ENCODE results near the gene MBNL1. TPM values are rescaled to one million over a fixed set of nuclear protein-coding genes. Genes with fewer than 3 reads are reported as not detected.

Gene MBNL1
- polyA plus RNA-seq, 1 donor, result 53.6 TPM

DNA sequence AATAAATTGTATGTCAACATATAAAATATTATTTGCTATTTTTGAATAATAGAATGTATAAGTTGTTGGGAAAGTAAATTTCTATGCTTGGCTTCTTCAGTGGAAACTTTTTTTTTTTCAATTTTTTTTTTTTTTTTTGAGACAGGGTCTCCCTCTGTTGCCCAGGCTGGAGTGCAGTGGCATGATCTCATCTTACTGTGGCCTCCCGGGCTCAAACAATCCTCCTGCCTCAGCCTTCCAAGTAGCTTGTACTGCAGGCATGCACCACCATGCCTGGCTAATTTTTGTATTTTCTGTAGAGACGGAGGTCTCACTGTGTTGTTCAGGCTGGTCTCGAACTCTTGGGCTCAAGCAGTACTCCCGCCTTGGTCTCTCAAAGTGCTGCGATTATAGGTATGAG, 16.8 kb downstream of the MBNL1 start:
- H3K36me3 ChIP-seq (ENCODE audit: control insufficient read depth, insufficient read depth, low read length), result no peaks in the 10 kb centered on the region
- peaks cover 9% of the 10 kb centered on the region for H3K4me1 ChIP-seq (ENCODE audit: control insufficient read depth, insufficient read depth, low read length)
- no peak overlapping the region for H3K27ac ChIP-seq (ENCODE audit: low read length)
- no peaks in the 10 kb centered on the region for H3K9me3 ChIP-seq (ENCODE audit: control insufficient read depth, low read depth, low read length)
- no peaks in the 10 kb centered on the region for H3K27me3 ChIP-seq (ENCODE audit: control insufficient read depth, insufficient read depth, low read length)
- no peak for DNase-seq
- 100% methylated on average over 1 of the region's 5 CpGs for WGBS (ENCODE audit: insufficient coverage, low lambda C conversion rate)
- H3K4me3 ChIP-seq (ENCODE audit: low read length), result no peak overlapping the region

DNA sequence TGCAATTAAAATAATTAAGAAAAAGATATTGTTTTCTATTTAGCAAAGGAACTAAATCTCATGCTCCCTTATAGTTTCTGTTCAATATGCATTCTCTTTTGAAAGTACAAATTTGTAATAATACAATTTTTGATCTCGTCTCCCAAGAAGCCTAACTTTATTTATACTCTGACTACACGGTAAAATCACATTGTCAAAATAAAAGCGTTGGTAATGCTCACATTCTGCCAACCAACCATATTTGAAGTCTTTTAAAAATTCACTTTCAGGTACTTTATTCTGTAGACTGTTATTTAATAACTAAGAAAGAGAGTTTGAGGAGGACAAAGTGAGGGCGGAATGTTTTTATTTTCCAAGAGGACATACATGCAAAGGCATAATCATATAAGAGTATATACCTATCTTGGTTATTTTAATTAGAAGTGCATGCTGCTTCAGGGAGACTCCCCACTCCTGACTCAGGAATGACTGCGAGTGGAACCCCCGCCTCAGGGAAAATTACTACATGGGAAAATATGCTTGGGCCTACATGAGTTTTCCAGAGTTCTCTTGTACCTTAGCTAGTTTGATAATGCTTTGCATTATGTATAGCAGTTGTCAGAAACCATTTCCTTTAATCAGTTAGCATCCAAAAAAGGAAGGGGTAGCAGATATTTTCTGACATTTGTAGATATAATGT, 19.3 kb downstream of the MBNL1 start:
- peaks cover 4% of the 10 kb centered on the region for H3K4me1 ChIP-seq (ENCODE audit: control insufficient read depth, insufficient read depth, low read length)
- H3K4me3 ChIP-seq (ENCODE audit: low read length), result no peak overlapping the region
- H3K36me3 ChIP-seq (ENCODE audit: control insufficient read depth, insufficient read depth, low read length), result no peaks in the 10 kb centered on the region
- DNase-seq, result no peak
- no peaks in the 10 kb centered on the region for H3K27me3 ChIP-seq (ENCODE audit: control insufficient read depth, insufficient read depth, low read length)
- 73% methylated on average over 3 of the region's 6 CpGs for whole genome bisulfite sequencing (ENCODE audit: insufficient coverage, low lambda C conversion rate)
- no peak overlapping the region for H3K27ac ChIP-seq (ENCODE audit: low read length)
- H3K9me3 ChIP-seq (ENCODE audit: control insufficient read depth, low read depth, low read length), result no peaks in the 10 kb centered on the region

- no peaks in the 10 kb centered on the region for H3K36me3 ChIP-seq (ENCODE audit: control insufficient read depth, insufficient read depth, low read length)
- DNase-seq, result no peak
- H3K9me3 ChIP-seq (ENCODE audit: control insufficient read depth, low read depth, low read length), result no peaks in the 10 kb centered on the region
- H3K4me3 ChIP-seq (ENCODE audit: low read length), result no peak overlapping the region
- no peak overlapping the region for H3K27ac ChIP-seq (ENCODE audit: low read length)
- H3K4me1 ChIP-seq (ENCODE audit: control insufficient read depth, insufficient read depth, low read length), result peaks cover under 1% of the 10 kb centered on the region
- WGBS (ENCODE audit: insufficient coverage, low lambda C conversion rate), result no CpG with 5 or more reads among the region's 1 CpG
- H3K27me3 ChIP-seq (ENCODE audit: control insufficient read depth, insufficient read depth, low read length), result no peaks in the 10 kb centered on the region
Observed at GRCh38 chr3:152288681-152289080, 20.0 kb downstream of the MBNL1 start.

GRCh38 chr3:152289708-152290107, 21.0 kb downstream of the MBNL1 start:
- Histone ChIP-seq H3K9me3 (ENCODE audit: control insufficient read depth, low read depth, low read length) (no peaks in the 10 kb centered on the region), H3K27me3 (ENCODE audit: control insufficient read depth, insufficient read depth, low read length) (no peaks in the 10 kb centered on the region), H3K36me3 (ENCODE audit: control insufficient read depth, insufficient read depth, low read length) (no peaks in the 10 kb centered on the region), H3K4me1 (ENCODE audit: control insufficient read depth, insufficient read depth, low read length) (no peaks in the 10 kb centered on the region), H3K27ac (ENCODE audit: low read length) (no peak overlapping the region), H3K4me3 (ENCODE audit: low read length) (no peak overlapping the region)
- 100% methylated on average over 1 of the region's 3 CpGs for WGBS (ENCODE audit: insufficient coverage, low lambda C conversion rate)
- DNase-seq, result no peak

DNA sequence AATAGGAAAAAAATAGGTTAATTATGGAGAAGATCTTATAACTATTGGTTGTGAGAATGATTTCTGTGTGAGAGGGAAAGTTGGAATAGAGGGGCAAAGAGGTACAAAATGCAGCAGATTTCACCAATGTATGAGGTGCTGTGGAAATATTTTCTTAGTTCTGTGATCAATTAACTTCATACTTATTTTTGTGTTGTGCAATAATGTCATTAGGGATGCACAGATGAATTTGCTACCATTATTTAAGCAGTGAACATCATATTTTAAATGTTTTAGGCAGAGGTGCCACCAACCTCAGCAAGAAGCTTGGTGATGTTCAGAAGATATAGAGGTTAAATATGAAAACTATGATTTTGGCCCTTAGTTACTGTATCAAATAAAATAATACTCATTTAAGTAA, 21.6 kb downstream of the MBNL1 start:
- Histone ChIP-seq H3K4me1 (ENCODE audit: control insufficient read depth, insufficient read depth, low read length) (peaks cover 2% of the 10 kb centered on the region), H3K4me3 (ENCODE audit: low read length) (no peak overlapping the region), H3K36me3 (ENCODE audit: control insufficient read depth, insufficient read depth, low read length) (no peaks in the 10 kb centered on the region), H3K27ac (ENCODE audit: low read length) (no peak overlapping the region), H3K9me3 (ENCODE audit: control insufficient read depth, low read depth, low read length) (no peaks in the 10 kb centered on the region), H3K27me3 (ENCODE audit: control insufficient read depth, insufficient read depth, low read length) (no peaks in the 10 kb centered on the region)
- DNase-seq, result no peak

DNA sequence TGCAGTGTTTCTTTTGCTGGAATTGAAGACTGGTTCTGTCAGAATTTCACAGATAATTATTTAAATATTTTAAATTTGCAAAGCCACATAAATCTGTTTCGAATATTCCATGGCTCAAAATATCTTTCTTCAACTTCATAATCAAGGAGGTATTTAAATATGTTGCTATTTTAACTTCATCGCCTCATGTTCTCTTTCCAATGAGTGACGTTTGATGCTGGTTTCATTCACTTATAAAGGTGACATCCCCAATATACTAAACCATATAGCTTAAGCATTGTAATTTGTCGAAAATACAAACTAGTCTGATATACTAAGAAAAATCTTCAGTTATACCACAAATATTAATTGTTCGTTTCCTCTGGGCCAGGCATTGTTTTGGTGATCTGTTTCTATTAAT, 22.5 kb downstream of the MBNL1 start:
- WGBS (ENCODE audit: insufficient coverage, low lambda C conversion rate), result 97% methylated on average over 4 of the region's 5 CpGs
- Histone ChIP-seq H3K4me1 (ENCODE audit: control insufficient read depth, insufficient read depth, low read length) (peaks cover 10% of the 10 kb centered on the region), H3K27me3 (ENCODE audit: control insufficient read depth, insufficient read depth, low read length) (no peaks in the 10 kb centered on the region), H3K27ac (ENCODE audit: low read length) (no peak overlapping the region), H3K9me3 (ENCODE audit: control insufficient read depth, low read depth, low read length) (no peaks in the 10 kb centered on the region), H3K4me3 (ENCODE audit: low read length) (no peak overlapping the region), H3K36me3 (ENCODE audit: control insufficient read depth, insufficient read depth, low read length) (no peaks in the 10 kb centered on the region)
- DNase-seq, result no peak

- peaks cover 12% of the 10 kb centered on the region for H3K4me1 ChIP-seq (ENCODE audit: control insufficient read depth, insufficient read depth, low read length)
Observed at GRCh38 chr3:152291649-152292066, 22.9 kb downstream of the MBNL1 start.

GRCh38 chr3:152292366-152292765, 23.6 kb downstream of the MBNL1 start:
- DNase-seq, result no peak
- Histone ChIP-seq H3K9me3 (ENCODE audit: control insufficient read depth, low read depth, low read length) (no peaks in the 10 kb centered on the region), H3K27ac (ENCODE audit: low read length) (no peak overlapping the region), H3K4me3 (ENCODE audit: low read length) (no peak overlapping the region), H3K36me3 (ENCODE audit: control insufficient read depth, insufficient read depth, low read length) (no peaks in the 10 kb centered on the region), H3K4me1 (ENCODE audit: control insufficient read depth, insufficient read depth, low read length) (peaks cover 12% of the 10 kb centered on the region), H3K27me3 (ENCODE audit: control insufficient read depth, insufficient read depth, low read length) (no peaks in the 10 kb centered on the region)
- WGBS (ENCODE audit: insufficient coverage, low lambda C conversion rate), result 80% methylated on average over 1 of the region's 3 CpGs

More at GRCh38 chr3:152291649-152292066, 22.9 kb downstream of the MBNL1 start:
- no CpG with 5 or more reads among the region's 4 CpGs for WGBS (ENCODE audit: insufficient coverage, low lambda C conversion rate)
- no peaks in the 10 kb centered on the region for H3K36me3 ChIP-seq (ENCODE audit: control insufficient read depth, insufficient read depth, low read length)
- DNase-seq, result no peak
- H3K9me3 ChIP-seq (ENCODE audit: control insufficient read depth, low read depth, low read length), result no peaks in the 10 kb centered on the region
- H3K27ac ChIP-seq (ENCODE audit: low read length), result no peak overlapping the region
- no peak overlapping the region for H3K4me3 ChIP-seq (ENCODE audit: low read length)
- H3K27me3 ChIP-seq (ENCODE audit: control insufficient read depth, insufficient read depth, low read length), result no peaks in the 10 kb centered on the region

DNA sequence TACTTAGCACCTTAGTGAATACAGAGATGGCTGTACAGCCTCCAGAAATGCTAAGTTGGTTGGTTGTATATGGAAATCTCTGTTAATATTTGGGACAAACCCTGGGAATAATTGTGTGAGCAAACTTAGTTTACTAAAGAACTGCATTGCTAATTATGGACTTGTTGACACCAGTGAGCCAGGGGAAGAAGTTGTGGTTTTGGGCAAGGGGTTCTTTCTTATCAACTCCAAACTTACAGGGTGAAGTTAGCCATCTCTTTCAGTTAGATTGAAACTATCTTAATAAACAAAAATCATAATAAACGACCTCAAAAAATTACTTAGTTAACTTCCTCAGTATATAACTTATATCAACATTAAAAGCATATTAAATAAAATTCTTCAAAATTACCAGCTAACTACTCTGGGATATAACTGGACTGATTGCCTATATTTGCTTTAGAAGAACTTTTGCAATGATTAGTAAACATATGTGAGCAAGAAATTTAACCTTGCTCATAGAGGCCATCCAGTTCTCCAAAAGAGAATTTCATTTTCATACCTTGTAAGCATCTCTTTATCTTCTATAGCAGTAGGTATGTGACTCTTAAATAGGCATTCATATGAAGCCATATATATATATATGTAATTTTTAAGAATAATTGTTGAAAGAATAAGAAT, 24.7 kb downstream of the MBNL1 start:
- Histone ChIP-seq H3K27me3 (ENCODE audit: control insufficient read depth, insufficient read depth, low read length) (no peaks in the 10 kb centered on the region), H3K4me1 (ENCODE audit: control insufficient read depth, insufficient read depth, low read length) (peaks cover 16% of the 10 kb centered on the region), H3K27ac (ENCODE audit: low read length) (no peak overlapping the region), H3K36me3 (ENCODE audit: control insufficient read depth, insufficient read depth, low read length) (no peaks in the 10 kb centered on the region), H3K9me3 (ENCODE audit: control insufficient read depth, low read depth, low read length) (no peaks in the 10 kb centered on the region), H3K4me3 (ENCODE audit: low read length) (no peak overlapping the region)
- DNase-seq, result no peak
- WGBS (ENCODE audit: insufficient coverage, low lambda C conversion rate), result no CpG with 5 or more reads among the region's 1 CpG

DNA sequence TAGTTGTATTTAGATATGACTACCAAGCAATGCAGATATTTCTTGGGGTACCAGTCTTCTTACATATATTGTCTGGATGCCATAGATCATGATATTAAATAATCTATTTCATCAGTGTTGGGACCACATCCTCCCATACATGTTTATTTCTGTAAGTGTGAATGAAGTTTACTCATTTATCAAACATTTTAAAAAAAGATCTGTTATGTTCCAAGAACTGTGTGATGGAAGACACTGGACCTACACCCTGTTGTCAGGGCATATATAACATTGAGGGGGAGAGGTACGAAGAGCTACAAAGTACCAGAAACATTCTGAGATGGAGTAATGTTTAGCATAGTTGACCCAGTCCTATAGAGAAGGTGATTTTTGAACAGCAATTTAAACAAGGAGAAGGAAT, 26.6 kb downstream of the MBNL1 start:
- WGBS (ENCODE audit: insufficient coverage, low lambda C conversion rate), result 83% methylated on average over 1 of the region's 1 CpG
- no peak for DNase-seq
- no peak overlapping the region for H3K27ac ChIP-seq (ENCODE audit: low read length)
- H3K9me3 ChIP-seq (ENCODE audit: control insufficient read depth, low read depth, low read length), result no peaks in the 10 kb centered on the region
- H3K4me1 ChIP-seq (ENCODE audit: control insufficient read depth, insufficient read depth, low read length), result peaks cover 30% of the 10 kb centered on the region
- H3K27me3 ChIP-seq (ENCODE audit: control insufficient read depth, insufficient read depth, low read length), result no peaks in the 10 kb centered on the region
- no peak overlapping the region for H3K4me3 ChIP-seq (ENCODE audit: low read length)
- H3K36me3 ChIP-seq (ENCODE audit: control insufficient read depth, insufficient read depth, low read length), result peaks cover 5% of the 10 kb centered on the region

DNA sequence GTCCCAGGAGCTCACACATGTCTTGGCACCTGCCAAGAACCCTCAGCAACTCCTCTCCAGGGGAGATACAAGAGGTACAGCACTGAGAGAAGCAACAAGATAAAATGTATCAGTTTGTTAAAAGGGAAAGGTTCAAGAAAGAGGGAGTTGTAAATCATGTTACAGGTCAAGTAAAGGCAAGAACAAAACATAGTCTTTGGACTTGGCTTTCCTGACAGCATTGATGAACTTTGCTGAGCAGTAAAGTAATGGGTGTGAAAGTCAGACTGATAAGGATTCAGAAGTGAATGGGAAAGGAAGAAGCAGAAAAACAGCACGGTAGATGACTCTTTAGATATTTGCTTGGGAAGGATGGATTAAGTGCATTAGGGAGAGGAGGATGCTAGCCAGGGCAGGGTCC, 27.1 kb downstream of the MBNL1 start:
- Histone ChIP-seq H3K27me3 (ENCODE audit: control insufficient read depth, insufficient read depth, low read length) (no peaks in the 10 kb centered on the region), H3K4me3 (ENCODE audit: low read length) (no peak overlapping the region), H3K36me3 (ENCODE audit: control insufficient read depth, insufficient read depth, low read length) (peaks cover 5% of the 10 kb centered on the region), H3K27ac (ENCODE audit: low read length) (no peak overlapping the region), H3K4me1 (ENCODE audit: control insufficient read depth, insufficient read depth, low read length) (peaks cover 33% of the 10 kb centered on the region), H3K9me3 (ENCODE audit: control insufficient read depth, low read depth, low read length) (no peaks in the 10 kb centered on the region)
- peak in 1 of 2 donors; percentile 64 for DNase-seq
- no CpG with 5 or more reads among the region's 1 CpG for WGBS (ENCODE audit: insufficient coverage, low lambda C conversion rate)

Data from large intestine (tissue), 3 donors.